Activated CD4-positive, CD25-positive, alpha-beta regulatory T cell treated with anti-CD3 and anti-CD28 coated beads, Interleukin-2, amount 50 U/mL, for 72 hours (primary cell): Measurements from ENCODE around the gene TMEM132D.
"Not testable (repeated sequence)": the region's sequence is repeated elsewhere in the genome, so short reads cannot be mapped to it uniquely, and the experiment has no call there.

Experiments
- DNase-seq: peaks from one replicate; pipeline ENCODE4 v3.0.0; 2021

TMEM132D gene

DNA sequence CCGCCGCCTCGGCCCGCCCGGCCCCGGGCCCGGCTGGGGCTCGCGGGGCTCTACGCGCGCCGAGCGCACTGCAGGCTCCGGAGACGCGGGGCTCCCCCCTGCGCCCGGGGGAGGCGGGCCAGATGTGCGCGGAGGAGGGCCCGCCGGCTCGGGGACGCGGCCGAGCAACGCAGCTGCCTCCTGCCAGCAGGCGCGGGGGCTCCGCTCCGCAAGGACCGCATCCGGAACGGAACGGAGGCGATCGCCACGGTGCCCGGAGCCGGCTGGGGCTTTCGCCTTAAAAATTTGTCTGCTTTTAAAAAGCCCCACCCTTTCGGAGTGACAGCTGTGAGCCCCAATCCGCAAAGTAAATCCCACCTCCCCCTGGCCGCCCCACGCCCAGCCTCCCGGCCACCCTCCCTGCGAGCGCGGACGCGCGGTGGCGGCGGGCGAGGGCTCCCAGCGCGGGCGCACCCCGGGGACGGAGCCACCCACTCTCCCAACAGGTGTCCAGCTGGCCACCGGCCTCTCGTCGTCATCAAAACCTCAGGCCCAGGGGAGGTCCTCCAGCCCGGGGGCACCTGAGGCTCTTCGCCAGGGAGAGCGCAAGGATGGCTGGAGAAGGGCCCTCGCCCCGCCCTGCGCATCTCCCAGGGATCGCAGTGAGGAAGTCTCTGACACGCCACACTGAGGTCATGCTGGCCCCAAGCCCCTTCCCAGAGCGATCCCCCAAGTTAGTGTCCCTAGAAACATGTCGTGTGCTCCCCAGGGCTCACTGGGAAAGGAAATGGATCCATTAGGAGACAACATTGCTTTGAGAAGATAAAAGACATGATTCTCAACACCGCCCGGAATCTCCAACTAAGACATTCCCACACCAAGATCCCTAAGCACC lies at the start of gene TMEM132D:
Gene TMEM132D (minus strand): TSS at position 70 of the 874 bp plus-strand sequence.
- DNase-seq: no peak

DNA sequence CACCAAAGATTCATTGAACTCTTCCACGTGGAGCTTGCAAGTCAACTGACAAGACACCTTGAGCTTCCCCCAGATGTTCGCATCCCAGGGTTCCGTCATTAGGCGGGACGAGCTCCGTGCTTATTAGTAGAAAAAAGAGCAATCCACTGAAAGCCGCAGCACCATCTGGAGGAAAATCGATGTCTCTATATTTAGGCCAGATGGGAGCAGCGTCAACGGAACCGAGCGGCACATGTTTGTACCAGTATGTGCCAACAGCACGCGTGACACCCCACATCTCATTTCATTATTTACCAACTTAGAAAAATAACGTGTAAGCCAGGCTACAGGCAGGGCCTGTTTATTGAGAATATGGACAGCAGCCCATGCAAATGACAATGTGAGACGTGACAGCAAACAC lies 45.8 kb upstream of the TMEM132D start:
- no peak for DNase-seq

DNA sequence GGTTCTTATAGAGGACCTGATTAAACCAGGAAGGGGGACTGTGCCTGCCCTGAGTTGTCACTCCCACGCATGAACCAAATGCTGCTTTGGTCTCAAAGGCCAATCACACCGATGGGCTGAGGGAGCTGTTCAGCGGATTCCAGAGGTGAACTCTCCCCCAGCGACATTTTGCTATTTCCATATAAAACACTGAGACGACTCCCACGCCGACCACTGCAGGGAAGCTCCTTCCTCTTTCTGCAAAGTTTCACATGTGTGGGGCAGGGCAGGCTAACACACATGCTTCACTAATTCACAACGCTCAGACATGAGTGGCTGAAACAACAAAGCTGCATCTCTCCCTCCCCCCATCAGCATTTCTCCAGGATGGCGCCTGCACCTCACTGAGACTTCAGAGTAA lies 37.8 kb upstream of the TMEM132D start:
- DNase-seq: no peak

DNA sequence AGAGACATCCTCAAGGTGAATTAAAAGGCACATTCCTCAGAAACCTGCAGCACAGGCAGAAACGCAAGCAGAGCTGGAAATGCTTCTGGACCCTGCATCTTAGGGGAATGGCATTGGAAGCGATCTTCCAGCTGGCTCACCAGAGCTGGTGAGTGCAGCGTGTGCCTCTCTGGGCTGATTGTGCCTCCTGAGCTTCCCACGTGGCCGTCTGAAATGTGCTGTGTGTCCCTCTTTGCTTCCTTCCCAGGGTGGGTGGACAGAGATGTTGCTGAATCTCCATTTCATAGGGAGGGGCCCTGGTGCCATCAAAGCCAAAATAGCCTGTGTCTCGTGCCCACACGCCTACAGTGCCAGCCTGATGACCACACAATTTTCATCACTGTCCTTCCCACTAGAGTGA lies 34.3 kb upstream of the TMEM132D start:
- no peak for DNase-seq

DNA sequence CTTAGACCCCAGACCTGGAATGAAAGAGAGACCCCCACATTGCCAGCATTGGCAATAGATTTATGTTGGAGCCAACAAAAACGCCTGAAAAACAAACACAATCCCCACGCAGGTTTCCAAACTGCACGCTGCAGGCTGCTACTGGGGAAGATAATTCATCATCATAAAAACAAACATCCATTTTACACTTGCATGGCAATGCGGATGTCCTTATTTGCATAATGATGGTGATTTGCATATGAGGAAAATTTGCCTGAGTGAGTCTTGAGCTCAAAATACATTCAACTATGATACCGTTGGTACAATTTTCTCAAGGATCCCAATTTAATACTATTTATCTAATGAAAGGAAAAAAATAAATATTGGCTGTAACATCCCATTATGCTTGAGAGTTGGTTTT lies 33.6 kb upstream of the TMEM132D start:
- no peak for DNase-seq

DNA sequence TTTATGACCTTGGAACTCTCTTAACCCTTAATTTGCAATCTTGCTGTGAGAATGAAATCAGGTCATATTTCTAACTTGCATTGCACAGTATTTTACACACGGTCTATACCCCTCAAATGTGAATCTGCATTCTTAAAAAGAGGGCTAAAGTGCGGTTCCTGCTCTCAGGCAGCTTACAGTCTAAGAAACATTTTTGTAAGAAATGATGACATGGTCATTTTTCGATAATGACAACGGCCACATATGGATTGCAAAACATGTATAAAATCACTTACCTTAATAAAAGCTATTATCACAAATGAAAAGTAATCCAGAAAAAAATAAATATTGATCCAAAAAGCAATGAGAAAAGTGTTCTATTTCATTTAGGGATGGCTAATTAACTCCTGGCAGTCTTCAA lies 24.8 kb upstream of the TMEM132D start:
- no peak for DNase-seq

DNA sequence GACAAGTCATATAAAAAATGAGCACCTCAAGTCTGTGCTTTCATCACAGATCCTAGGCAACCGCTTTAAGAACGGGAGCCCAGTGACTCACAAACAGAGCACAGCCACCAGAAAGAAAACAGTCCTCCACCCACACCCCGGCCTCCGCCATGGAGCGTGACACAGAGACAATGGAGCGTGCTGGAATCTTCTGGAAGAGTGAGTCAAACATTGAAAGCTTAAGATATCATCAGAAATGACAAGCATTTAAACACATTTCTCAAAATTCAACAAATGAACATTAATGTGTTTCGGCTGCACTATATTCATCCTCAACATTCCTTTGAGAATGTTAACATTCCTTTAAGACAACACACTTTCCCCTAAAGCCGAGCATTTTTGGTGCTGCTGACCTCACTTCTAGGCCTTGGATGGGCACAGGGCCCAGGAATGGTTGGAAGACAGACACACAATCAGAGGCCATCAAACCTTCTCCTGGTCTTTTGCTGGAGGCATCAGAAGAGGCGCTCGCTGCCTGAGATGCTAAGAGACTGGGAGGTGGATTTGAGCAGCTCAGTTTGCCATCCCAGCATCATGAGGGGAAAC lies 23.6 kb upstream of the TMEM132D start:
- DNase-seq: no peak

DNA sequence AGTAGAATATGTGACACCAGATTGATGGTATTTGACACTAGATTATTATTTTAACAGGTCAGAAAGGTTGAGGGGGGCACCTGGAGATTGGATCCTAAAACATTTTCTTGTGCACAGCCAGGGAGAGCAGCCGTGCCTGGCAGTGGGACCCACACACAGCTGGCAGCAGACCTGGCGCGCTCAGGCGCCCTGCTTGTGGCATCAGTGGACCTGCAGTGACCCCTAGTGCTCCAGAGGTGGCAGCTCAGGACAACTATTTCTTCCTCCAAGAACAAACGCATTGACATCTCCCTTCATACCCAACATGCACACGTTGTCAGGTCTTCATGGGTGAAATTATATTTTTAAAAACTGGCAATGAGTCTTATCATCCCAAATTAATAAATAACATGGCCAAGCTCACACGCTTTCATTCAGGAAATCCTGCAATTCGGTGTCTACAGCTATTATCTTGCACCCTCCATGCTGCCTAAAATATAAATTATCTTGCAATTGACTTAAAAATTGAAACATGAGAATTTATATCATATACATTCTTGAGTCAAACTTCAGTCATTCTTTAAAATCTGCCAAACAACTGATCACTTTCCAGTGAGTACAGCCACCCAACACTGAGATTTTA lies 7.7 kb upstream of the TMEM132D start:
- DNase-seq: no peak

DNA sequence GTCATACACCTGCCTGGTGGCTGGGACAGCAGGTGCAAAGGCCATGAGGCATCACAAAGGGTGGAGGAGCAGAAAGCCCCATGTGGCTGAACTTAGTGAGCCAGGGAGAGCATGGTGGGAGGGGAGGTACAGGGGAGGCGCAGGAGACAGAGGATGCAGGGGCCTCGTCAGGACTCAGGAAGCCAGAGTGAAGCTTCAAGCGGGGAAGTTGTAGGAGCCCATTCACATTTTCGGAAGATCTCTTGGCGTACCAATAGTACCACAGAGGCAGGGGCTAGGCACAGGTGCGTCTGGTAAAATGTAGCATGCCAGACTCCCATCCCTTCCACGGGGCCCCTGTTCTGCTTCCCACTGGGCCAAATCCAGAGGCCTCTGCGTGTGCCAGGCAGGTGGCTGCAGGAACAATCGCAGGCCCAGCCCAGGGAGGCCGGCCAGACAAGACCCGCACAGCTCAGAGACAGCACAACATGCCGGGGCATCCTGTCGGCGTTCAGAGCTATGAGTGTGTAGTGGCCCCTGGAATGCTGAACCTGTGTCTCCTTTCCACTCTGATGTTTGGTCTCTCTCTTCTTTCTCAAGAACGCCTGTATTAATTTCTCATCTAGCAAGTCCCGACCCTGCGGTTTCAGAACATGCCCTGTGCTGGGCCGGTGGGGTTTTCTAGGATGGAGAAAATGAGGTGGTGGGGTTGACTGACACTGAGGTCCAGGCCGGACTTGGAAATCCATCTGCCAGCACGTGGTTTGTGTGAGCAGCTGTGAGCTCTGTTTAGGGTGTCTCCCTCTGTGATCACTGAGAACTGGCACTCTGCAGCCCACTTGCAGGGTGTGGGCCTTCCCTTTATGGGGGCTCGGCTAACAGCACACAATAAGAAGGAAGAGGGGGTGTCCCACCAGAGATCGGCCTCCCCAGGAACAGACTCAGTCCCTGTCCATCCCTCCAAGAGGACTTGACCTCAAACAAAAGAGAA lies 5.5 kb upstream of the TMEM132D start:
- no peak for DNase-seq

DNA sequence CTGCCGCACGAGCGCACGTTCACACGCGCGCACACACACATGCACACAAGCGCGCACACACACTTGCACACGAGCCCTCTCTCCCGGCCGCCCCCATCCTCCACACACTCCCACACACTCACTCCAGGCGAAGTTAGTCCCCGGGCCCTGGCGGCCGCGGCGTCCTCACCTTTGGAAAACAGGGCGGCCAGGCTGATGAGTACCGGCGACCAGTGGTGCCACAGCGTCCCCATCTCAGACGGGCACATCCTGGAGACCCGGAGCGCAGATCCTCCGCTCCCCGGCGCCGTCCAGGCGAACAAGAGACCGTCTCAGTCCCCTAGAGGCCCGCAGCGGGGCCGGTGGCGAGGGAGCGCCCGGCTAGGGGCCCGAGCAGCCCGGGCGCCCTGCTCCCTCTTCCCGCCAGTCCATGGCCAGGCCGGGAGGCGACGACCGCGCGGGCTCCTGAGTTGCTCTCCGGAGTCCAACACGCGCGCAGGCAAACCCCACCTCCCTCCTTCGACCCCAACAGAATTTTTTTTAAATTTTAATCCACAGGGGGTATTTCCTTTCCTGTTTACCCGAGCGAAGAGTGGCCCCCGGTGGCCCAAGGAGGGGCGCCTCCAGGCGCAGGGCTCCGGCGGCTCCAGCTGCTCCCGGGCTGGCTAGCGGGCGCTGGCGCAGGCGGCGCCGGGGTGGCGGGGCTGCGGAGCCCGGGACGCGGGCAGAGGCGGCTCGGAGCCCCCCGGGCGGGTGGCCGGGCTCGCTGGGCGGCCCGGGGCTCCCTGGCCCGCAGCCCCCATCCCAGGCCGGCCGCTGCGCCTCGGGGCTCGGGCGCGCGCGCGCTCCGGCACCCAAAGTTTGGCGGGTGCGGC lies 506 bp downstream of the TMEM132D start:
- DNase-seq: no peak

DNA sequence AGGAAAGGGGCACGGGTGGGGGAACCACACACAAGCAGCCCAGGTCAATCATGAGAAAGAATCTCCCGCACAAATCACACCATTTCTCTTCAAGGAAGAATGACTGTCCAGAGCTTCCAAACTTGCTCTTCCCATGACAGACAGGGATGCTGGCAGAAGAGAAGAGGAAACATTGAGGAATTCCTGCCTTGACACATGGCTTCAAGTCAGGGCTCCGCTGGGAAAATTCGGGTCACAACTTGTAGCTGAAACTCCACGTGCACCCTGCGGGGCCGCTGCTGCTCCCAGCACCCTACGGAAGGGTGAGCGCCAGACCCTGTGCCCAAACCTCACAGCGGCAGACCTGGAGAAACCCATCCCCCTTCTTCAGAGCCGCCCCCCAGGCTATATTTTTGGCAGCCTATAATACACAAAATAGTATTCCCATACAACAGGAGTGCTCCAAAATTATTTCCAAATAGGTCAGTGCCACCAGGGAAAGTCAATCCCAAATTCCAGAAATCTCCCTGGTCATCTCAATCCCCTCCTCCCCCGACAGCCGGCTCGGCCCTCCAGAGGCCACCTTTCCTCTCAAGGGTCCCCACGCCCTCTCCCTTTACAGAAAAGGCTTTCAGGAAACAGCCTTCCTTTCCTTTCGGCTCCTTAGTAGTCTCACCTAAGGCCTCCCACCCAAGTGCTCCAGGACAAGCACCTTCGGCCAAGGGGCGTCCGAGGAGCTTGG lies 1.3 kb downstream of the TMEM132D start:
- no peak for DNase-seq

DNA sequence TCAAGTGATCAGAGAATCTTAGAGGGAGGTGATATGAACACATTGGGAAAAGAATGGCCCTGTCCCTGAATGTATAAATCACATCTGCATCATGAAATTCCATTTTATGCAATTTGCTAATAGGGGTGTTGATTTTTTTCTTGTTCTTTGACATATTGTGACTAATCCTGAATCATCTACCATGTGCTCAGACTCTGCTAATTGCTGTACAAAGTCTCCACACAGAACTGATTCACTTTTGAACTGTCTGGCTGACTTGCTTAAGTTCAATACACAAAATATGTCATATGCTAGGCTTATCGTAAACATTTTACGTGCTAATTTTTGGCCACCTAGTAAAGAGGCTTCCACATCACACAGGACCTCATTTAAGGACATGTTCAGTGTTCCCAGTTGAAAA lies 2.6 kb downstream of the TMEM132D start:
- no peak for DNase-seq

DNA sequence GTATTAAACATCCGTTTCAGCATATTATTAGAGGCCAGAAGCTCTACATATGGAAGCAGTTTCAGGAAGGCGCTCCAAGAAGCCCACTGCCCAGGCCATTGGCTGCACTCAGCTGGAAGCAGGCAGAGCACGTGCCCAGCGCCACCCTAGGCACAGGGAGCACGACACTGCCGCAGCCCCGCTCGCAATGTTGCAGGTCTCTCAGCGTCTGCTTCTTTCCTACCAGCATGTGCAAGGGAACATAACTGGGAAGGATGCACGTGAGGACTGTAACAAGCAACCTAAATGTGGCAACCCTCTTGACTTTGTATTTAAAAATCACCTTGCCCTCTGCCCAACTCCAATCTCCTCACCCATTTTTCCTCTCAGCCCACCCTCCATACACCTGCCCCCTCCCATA lies 3.5 kb downstream of the TMEM132D start:
- DNase-seq: no peak

DNA sequence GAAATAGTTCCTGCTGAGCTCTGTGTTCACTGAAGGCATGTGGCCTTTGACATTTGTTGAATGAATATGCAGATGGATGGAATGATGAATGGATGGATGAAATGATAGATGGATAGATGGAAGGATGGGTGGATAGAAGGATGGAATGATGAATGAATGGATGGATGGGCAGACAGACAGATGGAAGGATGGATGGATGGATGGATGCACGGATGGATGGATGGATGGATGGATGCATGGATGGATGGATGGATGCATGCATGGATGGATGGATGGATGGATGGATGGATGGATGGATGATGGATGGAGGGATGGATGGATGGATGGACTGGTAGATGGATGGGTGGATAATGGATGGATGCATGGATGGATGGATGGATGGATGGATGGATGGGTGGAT lies 4.8 kb downstream of the TMEM132D start:
- not testable (repeated sequence) for DNase-seq

DNA sequence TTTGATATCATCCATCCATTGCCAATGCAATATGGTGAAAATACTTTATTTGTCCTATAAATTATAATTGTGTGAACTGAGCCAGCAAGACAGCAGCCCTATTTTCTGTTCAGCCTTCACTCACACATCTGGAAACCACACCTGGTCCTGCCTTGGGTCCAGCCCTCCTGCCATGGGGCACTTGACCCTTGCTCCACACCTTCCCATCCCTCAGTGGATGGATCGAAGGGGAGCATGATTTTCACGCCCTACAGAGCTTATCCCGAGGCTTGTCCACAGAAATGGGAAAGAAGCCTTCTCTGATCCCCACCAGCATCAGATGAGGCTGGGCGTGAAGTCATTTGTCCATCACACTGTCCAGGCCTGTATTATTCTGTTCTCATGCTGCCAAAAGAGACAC lies 10.1 kb downstream of the TMEM132D start:
- DNase-seq: no peak

DNA sequence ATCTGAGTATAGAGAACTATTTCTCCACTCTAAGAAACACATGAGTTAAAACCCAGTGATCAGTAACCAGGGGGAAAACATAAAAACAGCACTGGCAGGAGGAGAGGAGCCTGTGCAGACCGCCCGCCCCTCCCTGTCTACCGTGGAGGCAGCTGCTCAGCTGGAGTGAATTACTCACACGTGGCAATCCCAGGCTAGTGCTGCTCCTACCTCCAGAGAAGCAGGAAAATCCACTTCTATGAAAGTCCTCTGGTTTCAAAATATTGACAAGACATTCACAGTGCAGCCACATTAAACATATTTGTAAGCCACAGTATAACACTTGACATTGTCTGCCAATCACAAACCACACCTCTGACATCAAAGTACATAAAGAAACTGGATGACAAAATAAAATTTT lies 16.7 kb downstream of the TMEM132D start:
- no peak for DNase-seq

DNA sequence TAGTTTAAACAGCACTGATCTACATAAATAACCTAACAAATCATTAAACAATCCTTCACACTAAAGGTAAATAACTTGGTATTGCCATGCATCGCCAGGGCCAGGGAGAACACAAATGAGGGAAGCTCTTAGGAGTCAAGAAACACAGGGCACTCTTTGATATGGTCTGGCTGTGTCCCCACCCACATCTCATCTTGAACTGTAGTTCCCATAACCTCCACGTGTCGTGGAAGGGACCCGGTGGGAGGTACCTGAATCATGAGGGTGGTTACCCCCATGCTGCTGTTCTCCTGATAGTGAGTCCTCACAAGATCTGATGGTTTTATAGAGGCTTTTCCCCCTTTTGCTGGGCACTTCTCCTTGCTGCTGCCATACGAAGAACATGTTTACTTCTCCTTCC lies 17.3 kb downstream of the TMEM132D start:
- no peak for DNase-seq

DNA sequence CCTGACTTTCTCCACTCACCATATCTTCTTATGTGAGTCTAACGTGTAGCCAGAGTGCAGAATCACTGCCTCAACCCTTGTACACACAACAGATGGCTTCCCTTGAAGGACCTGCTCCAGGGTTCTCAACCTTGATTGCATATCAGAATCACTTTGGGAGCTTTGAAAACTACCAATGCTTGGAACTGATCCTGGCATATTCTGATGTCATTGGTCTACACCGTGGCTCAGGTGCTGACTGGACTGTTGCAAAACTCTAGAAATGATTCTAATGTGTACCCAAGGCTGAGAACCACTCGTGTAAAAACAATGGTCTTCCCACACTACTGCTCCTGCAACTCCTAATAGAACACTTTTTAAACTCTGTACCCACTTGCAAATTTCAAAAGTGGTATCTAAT lies 18.5 kb downstream of the TMEM132D start:
- DNase-seq: no peak

DNA sequence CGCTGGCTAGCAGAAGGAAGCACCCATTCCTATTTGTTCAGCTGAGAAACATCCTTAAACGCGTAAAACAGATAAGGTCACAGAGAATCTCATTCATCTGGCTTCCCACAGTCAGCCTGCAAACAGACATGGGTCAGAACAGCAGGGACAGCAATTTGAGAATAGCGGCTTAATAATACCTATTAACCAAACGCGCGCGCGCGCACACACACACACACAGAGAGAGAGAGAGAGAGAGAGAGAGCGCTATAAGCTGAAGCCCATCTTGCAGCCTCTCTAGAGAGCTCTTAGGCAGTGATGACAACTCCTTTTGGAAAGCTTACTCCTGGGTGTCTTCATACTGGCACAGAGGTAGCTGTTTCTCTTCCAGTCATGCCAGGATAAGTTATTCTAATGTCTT lies 26.4 kb downstream of the TMEM132D start:
- DNase-seq: no peak

DNA sequence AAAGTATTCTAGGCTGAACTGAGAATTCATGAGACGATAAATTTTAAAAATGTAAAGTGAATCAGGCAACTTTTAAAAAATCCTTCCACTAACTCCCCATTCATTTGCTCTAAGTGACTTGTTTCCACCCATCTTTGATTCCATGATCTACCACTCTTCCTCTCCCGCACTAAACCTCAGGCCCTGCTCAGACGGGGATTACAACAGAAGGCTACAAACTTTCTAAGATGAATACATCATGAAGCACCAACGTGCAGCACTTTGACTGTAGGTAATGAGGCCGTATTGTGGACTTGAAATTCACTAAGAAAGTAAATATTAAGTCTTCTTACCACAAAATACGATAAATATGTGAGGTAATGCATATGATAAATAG lies 30.0 kb downstream of the TMEM132D start:
- DNase-seq: no peak

DNA sequence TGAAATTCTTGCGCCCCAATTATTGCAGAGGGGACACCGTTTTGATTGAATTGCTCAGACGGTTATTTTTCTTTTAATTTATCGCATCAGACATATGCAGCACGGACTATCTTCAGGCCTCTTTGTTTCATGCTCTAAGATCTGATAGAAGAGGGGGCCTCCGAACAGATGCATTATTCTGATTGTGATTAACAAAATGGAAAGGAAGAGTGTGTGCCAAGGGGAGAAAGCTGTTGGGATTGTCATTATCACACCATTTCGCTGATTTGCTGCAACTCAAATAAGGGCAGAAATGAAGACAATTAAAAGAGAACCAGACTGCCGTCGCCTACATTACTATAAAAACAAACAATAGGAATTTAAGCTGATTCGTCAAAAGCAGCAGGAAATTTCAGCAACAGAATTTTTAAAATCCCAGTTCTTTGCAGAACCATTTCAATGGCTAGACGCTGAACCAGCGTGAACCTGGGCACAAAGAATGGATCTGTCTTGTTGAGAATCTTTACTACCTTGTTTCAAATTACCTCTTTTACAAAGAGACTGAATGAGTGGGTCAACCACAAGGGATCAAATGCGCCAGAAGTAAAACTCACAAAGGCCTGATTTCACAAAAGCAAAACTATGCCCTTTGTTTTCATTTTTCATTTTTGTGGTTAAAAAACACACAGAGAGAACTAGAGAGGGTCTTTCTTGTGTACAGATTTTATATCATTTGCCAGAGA lies 30.6 kb downstream of the TMEM132D start:
- no peak for DNase-seq
